B cell (primary cell): Measurements from ENCODE around the gene RTN4IP1. TPM values are rescaled to one million over a fixed set of nuclear protein-coding genes. Genes with fewer than 3 reads are reported as not detected.

Source experiments
- ATAC-seq: fragments of 200-7000 bp; cut with Tn5 transposase; one replicate; pipeline ENCODE4 v1.10.0; 2021; ENCODE audit warnings: low read depth, mild to moderate bottlenecking, moderate number of reproducible peaks, moderate library complexity
- CTCF ChIA-PET: fragments of 350-600 bp; sonication (Branson Sonifier 250); formaldehyde crosslinking; loops from one replicate; lab custom pipeline; 2021; ENCODE audit warnings: antibody characterized with exemption, inconsistent platforms; lab: Charles Lee
- POLR2A ChIA-PET: fragments of 350-600 bp; sonication (Branson Sonifier 250); formaldehyde crosslinking; loops from one replicate; lab custom pipeline; 2021; ENCODE audit warnings: antibody characterized with exemption; lab: Charles Lee
- DNase-seq: peaks from one replicate; pipeline ENCODE4 v3.0.0; 2013
- H2AFZ ChIP-seq: 2 replicates; pipeline ENCODE4 v1.6.1; 2012; ENCODE audit warnings: mild to moderate bottlenecking, low read depth, low read length; ENCODE audit not compliant: insufficient read depth, poor library complexity, severe bottlenecking
- H3K27ac ChIP-seq, 2 donors: 1 replicate in 1 of 2; 2 replicates in 1 of 2; pipeline ENCODE4 v1.5.1; 2012 to 2013; ENCODE audit warnings: low read length in 2 of 2, mild to moderate bottlenecking in 2 of 2, moderate library complexity in 1 of 2
- H3K27me3 ChIP-seq, 4 experiments: fragments of 200-600 bp in 1 of 4; sonication (generic) in 1 of 4; replicated peaks in 1 of 4; 1 replicate in 2 of 4; 2 replicates in 2 of 4; pipeline versions ENCODE4 v1.6.1 to v1.7.0; 2013 to 2016; ENCODE audit warnings: low read length in 3 of 4, mild to moderate bottlenecking in 2 of 4, mixed read lengths in 1 of 4, moderate library complexity in 1 of 4; ENCODE audit not compliant: insufficient read depth in 4 of 4, control insufficient read depth in 3 of 4; ENCODE audit errors: control extremely low read depth in 1 of 4
- H3K36me3 ChIP-seq, 2 experiments: replicated peaks in 1 of 2; 1 replicate in 1 of 2; 2 replicates in 1 of 2; pipeline versions ENCODE4 v1.6.1 to v1.7.1; 2013; ENCODE audit warnings: low read length in 1 of 2; ENCODE audit not compliant: insufficient read depth in 2 of 2, control insufficient read depth in 1 of 2; ENCODE audit errors: control extremely low read depth in 1 of 2, extremely low read depth in 1 of 2
- H3K4me1 ChIP-seq, 2 donors: fragments of 200-600 bp in 1 of 2; sonication (generic) in 1 of 2; 1 replicate in 1 of 2; 2 replicates in 1 of 2; pipeline versions ENCODE4 v1.5.1 to v1.6.1; 2013 to 2017; ENCODE audit warnings: low read length in 2 of 2; ENCODE audit not compliant: control insufficient read depth in 2 of 2, insufficient read depth in 2 of 2
- H3K4me2 ChIP-seq: replicated peaks from 2 replicates; pipeline ENCODE3; 2012; ENCODE audit warnings: mild to moderate bottlenecking, low read depth, low read length; ENCODE audit not compliant: poor library complexity, severe bottlenecking
- H3K4me3 ChIP-seq, 5 experiments: fragments of 200-600 bp in 1 of 5; sonication (generic) in 1 of 5; 1 replicate in 3 of 5; 2 replicates in 2 of 5; pipeline versions ENCODE4 v1.5.1 to v1.7.0; 2011 to 2016; ENCODE audit warnings: low read length in 4 of 5, mild to moderate bottlenecking in 4 of 5, low read depth in 2 of 5, control low read depth in 1 of 5, moderate library complexity in 1 of 5; ENCODE audit not compliant: insufficient read depth in 1 of 5; ENCODE audit errors: control extremely low read depth in 1 of 5, extremely low read depth in 1 of 5
- H3K79me2 ChIP-seq: fragments of 200-600 bp; sonication (generic); one replicate; pipeline ENCODE4 v1.6.0; 2016; ENCODE audit warnings: low read length; ENCODE audit not compliant: control insufficient read depth, insufficient read depth
- H3K9ac ChIP-seq: fragments of 200-600 bp; sonication (generic); 2 replicates; pipeline ENCODE4 v1.6.1; 2017; ENCODE audit warnings: mild to moderate bottlenecking, low read length, moderate library complexity
- H3K9me3 ChIP-seq, 3 donors: one replicate each; pipeline versions ENCODE4 v1.6.1 to v1.7.1; 2013; ENCODE audit warnings: low read length in 2 of 3; ENCODE audit not compliant: control insufficient read depth in 2 of 3, insufficient read depth in 1 of 3; ENCODE audit errors: control extremely low read depth in 1 of 3
- H4K20me1 ChIP-seq: 2 replicates; pipeline ENCODE4 v1.6.0; 2012; ENCODE audit warnings: mild to moderate bottlenecking, low read length; ENCODE audit not compliant: insufficient read depth, control insufficient read depth, poor library complexity, severe bottlenecking
- H3K27ac Mint-ChIP-seq: one replicate; pipeline ENCODE4 v1.8.0; 2021; ENCODE audit warnings: mixed read lengths
- H3K27me3 Mint-ChIP-seq: one replicate; pipeline ENCODE4 v1.8.0; 2021; ENCODE audit warnings: mixed read lengths
- H3K4me1 Mint-ChIP-seq: one replicate; pipeline ENCODE4 v1.8.0; 2021; ENCODE audit warnings: mixed read lengths
- H3K4me3 Mint-ChIP-seq: one replicate; pipeline ENCODE4 v1.8.0; 2021; ENCODE audit warnings: mixed read lengths
- H3K9me3 Mint-ChIP-seq: one replicate; pipeline ENCODE4 v1.8.0; 2022; ENCODE audit warnings: mixed read lengths; ENCODE audit not compliant: insufficient read depth
- CTCF ChIP-seq: fragments of 200-600 bp; IDR thresholded peaks from one replicate; pipeline ENCODE4 v1.8.0; 2022; ENCODE audit warnings: antibody characterized with exemption, mild to moderate bottlenecking
- EZH2 ChIP-seq: IDR thresholded peaks from 2 replicates; pipeline ENCODE4 v1.6.1; 2012; ENCODE audit warnings: borderline replicate concordance, low read depth, mild to moderate bottlenecking, moderate library complexity, low read length; ENCODE audit not compliant: insufficient read depth, poor library complexity, severe bottlenecking
- WGBS: methylation state at CpG from one replicate; pipeline ENCODE4 v1.1.5; 2013; ENCODE audit warnings: missing lambda C conversion rate; ENCODE audit not compliant: insufficient coverage; 5-methylcytosine and 5-hydroxymethylcytosine counted together
- intact Hi-C: fragments of 100-400 bp; cut with micrococcal nuclease; formaldehyde crosslinking; loops from one replicate; pipeline ENCODE4 v1.10.0; 2022
- polyA minus RNA-seq: library from RNA; depleted of rRNA, polyadenylated mRNA; stranded (reverse); fragments of >200 nt; gene quantifications from 2 replicates; pipeline ENCODE4 v1.2.3, GENCODE V29; 2012
- polyA plus RNA-seq: library from polyadenylated mRNA; depleted of rRNA; stranded (reverse); fragments of >200 nt; gene quantifications from 2 replicates; pipeline ENCODE4 v1.2.3, GENCODE V29; 2012
- total RNA-seq, 2 donors: library from RNA; stranded (reverse); fragments of 120-200 nt in 1 of 2; gene quantifications; 1 replicate in 1 of 2; 2 replicates in 1 of 2; pipeline versions ENCODE4 v1.2.3 to v1.2.4, GENCODE V29; 2013 to 2022

RTN4IP1 gene
- total RNA-seq = 12.1 and 13.3 TPM in 2 replicates
- total RNA-seq (2013) = 16.0 TPM
- polyA plus RNA-seq = 9.4 and 10.5 TPM in 2 replicates
- 6.1 and 6.6 TPM in 2 replicates for polyA minus RNA-seq

GRCh38 chr6:106629103-106629858 lies at the start of gene RTN4IP1, which contains the start of gene QRSL1:
Gene RTN4IP1, minus strand, starts transcription at chr6:106629498. Its CDS starts 477 bp downstream, at chr6:106629021.
Gene QRSL1, plus strand, starts transcription at chr6:106629578. Its CDS starts 104 bp downstream, at chr6:106629682.
- H3K9me3 ChIP-seq = no peaks in the 10 kb centered on the region
- TF ChIP-seq EZH2 = no peak
- no peak for TF ChIP-seq CTCF
- Mint-ChIP-seq H3K27ac (peak within 1 kb of the TSS; percentile 98), H3K4me1 (peaks cover 64% of the 10 kb centered on the region), H3K27me3 (no peaks in the 10 kb centered on the region), H3K9me3 (no peaks in the 10 kb centered on the region), H3K4me3 (peak within 1 kb of the TSS; percentile 98)
- peak within 1 kb of the TSS; percentile 93 for H3K9ac ChIP-seq
- peaks cover 43 to 50% of the 10 kb centered on the region in 2 donors for H3K4me1 ChIP-seq
- WGBS = under 1% methylated on average over 40 of the region's 46 CpGs
- H3K4me3 ChIP-seq = peak within 1 kb of the TSS; percentile 67 to 98 (median 94)
- ChIA-PET POLR2A (interaction anchor here (0.6 to 2.1 kb wide), 9 partner anchors 8 to 360 kb away, joined by 3 to 12 read pairs (median 3); no protein-coding TSS in a partner anchor), CTCF (interaction anchor here (0.7 to 1.9 kb wide), 13 partner anchors 9 to 346 kb away, joined by 3 to 16 read pairs (median 4); partner anchors contain the start of gene CD24)
- no peaks in the 10 kb centered on the region for H3K36me3 ChIP-seq
- peak within 1 kb of the TSS; percentile 76 for H3K4me2 ChIP-seq
- ATAC-seq (peak; percentile 83), DNase-seq (peak; percentile 96)
- no peaks in the 10 kb centered on the region for H4K20me1 ChIP-seq
- peaks cover 81% of the 10 kb centered on the region for H3K79me2 ChIP-seq
- peak within 1 kb of the TSS; percentile 87 to 97 for H3K27ac ChIP-seq
- intact Hi-C loops = loop anchor here (1.0 to 5.0 kb wide), 9 partner anchors 8 to 399 kb away; partner anchors contain the start of genes ATG5 and MTRES1
- no peaks in the 10 kb centered on the region for H3K27me3 ChIP-seq
- peak within 1 kb of the TSS; percentile 91 for H2AFZ ChIP-seq
